Measurements from ENCODE around the gene PLCH2. TPM values are rescaled to one million over a fixed set of nuclear protein-coding genes. Genes with fewer than 3 reads are reported as not detected.
A peak's percentile ranks its signal among the peaks of the same experiment; 100 is the strongest.

The PLCH2 gene
- total RNA-seq, 2 experiments from 2014 or later: 32.7 to 33.8 TPM

DNA sequence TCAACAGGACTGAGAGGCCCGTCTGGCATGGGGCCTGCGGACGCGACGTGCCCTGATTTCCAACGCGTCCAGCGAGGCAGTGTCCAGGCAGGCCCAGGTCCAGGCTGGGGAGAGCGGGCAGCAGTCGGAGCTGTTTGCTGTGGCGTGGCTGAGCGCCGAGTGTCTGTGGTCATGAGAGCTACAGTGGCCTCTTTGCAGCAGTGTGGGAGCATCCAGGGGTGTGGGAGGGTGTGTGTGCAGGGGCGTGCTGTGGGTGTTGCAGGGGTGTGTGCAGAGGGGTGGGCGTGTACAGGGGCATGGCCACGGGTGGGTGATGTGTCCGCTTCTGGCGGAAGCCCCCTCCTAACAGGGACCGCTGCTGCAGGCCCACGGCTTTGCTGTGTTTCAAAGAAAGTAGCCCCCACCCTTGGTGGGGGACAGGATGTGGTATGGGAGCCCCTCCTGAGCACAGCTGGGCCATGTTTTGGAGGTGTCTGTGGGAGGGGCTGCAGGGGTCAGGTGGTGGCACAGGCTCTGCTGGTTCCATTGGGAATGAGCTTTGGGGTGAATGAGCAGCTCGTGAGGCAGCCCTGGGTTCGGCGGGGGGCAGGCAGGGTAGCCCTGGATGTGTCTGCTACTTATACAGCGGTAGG, 17.7 kb downstream of the PLCH2 start:
- H3K4me1 Mint-ChIP-seq: peaks cover 11% of the 10 kb centered on the region
- no peak overlapping the region for H3K4me3 Mint-ChIP-seq
- no peak overlapping the region for H3K27ac Mint-ChIP-seq
- peaks cover 6% of the 10 kb centered on the region for H3K36me3 Mint-ChIP-seq (ENCODE audit: low read depth)
- CTCF ChIA-PET: no interaction called here
- H3K9me3 Mint-ChIP-seq: peaks cover 6% of the 10 kb centered on the region
- POLR2A ChIA-PET: interaction anchor here (0.9 kb wide), 1 partner anchor 10 kb away, joined by 3 read pairs; no protein-coding TSS in a partner anchor
- no peaks in the 10 kb centered on the region for H3K27me3 Mint-ChIP-seq
- DNase-seq: no peak

DNA sequence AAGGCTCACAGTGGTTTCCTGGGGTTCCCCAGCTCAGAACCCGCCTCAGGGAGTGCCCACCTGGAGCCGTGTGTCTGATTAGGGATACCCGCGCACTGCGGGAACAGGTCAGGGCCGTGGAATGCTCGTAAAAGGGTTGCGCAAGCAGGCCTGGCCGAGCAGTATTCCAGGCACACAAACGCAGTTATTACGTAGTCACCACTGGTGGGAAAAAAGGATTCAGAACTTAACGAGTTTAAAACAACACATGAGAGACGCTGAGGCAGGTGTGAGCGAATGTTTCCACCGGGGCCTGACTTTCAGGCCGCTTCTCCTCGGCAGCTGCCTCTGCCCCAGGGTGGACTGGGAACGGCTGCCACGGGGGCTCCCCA, 18.2 kb downstream of the PLCH2 start:
- Mint-ChIP-seq H3K27me3 (no peaks in the 10 kb centered on the region), H3K4me3 (no peak overlapping the region), H3K9me3 (peaks cover 3% of the 10 kb centered on the region), H3K27ac (no peak overlapping the region), H3K36me3 (ENCODE audit: low read depth) (peaks cover under 1% of the 10 kb centered on the region), H3K4me1 (peaks cover 14% of the 10 kb centered on the region)
- no peak for DNase-seq
- CTCF ChIA-PET: no interaction called here
- POLR2A ChIA-PET: interaction anchor here (0.9 kb wide), 1 partner anchor 10 kb away, joined by 3 read pairs; no protein-coding TSS in a partner anchor

DNA sequence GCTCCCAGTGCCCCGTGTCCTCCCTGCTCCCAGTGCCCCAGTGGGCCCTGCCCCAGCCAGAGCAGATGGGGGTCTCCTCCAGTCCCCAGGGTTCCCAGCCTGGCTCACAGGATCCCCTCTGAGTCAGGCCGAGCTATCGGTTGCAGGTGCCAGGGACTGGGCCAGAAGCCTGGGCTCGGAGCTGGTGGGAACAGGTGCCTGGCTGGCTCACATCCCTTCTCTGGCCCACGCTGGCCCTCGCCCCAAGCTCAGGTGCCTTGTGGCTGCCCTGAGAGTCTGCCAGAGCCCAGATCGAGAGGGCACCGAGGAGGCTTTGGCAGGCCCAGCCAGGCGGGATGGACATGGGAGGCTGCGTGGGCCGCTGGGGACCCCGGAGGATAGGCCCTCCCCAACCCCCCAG, 18.9 kb downstream of the PLCH2 start:
- POLR2A ChIA-PET: no interaction called here

GRCh38 chr1:2495546-2495945, 19.5 kb downstream of the PLCH2 start:
- Mint-ChIP-seq H3K27me3 (no peaks in the 10 kb centered on the region), H3K4me3 (no peak overlapping the region), H3K36me3 (ENCODE audit: low read depth) (no peaks in the 10 kb centered on the region), H3K9me3 (no peaks in the 10 kb centered on the region), H3K27ac (no peak overlapping the region), H3K4me1 (peaks cover 26% of the 10 kb centered on the region)
- no peak for DNase-seq
- CTCF ChIA-PET: interaction anchor here (1.5 kb wide), 1 partner anchor 29 kb away, joined by 3 read pairs; no protein-coding TSS in a partner anchor
- POLR2A ChIA-PET: interaction anchor here (1.2 to 1.4 kb wide), 2 partner anchors 54 to 80 kb away, joined by 3 to 4 read pairs; no protein-coding TSS in a partner anchor

More for the DNA sequence above, 18.9 kb downstream of the PLCH2 start:
- no peak for DNase-seq
- H3K4me3 Mint-ChIP-seq: no peak overlapping the region
- H3K9me3 Mint-ChIP-seq: no peaks in the 10 kb centered on the region
- H3K27me3 Mint-ChIP-seq: no peaks in the 10 kb centered on the region
- CTCF ChIA-PET: no interaction called here
- H3K4me1 Mint-ChIP-seq: peaks cover 21% of the 10 kb centered on the region
- H3K27ac Mint-ChIP-seq: no peak overlapping the region
- H3K36me3 Mint-ChIP-seq (ENCODE audit: low read depth): no peaks in the 10 kb centered on the region

DNA sequence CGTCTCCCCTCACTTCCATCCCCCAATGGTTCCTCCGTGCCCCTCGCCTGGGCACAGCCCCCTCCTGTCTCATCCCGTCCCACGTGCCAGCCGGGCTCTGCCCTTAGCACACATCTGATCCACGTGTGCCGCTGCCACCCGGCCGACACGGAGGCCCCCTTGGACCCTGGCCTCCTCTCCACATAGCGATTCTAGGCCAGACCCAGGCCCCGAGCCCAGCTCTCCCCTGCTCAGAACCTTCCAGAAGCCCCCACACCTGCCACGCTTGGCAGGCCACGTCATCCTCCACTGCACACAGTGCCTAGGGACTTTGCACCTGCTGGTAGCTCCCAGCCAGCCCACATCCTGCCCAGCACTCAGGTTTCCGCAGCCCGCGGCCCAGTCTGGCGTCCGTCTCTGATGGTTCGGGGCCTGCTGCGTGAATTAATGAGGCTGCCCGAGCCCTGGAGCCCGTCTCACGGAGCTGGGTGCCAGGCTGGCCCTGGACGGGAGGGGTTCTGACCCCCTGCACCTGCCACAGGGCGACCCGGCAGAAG, 20.1 kb downstream of the PLCH2 start:
- Mint-ChIP-seq H3K27me3 (no peaks in the 10 kb centered on the region), H3K27ac (no peak overlapping the region), H3K36me3 (ENCODE audit: low read depth) (no peaks in the 10 kb centered on the region), H3K4me1 (peaks cover 28% of the 10 kb centered on the region), H3K9me3 (no peaks in the 10 kb centered on the region), H3K4me3 (no peak overlapping the region)
- CTCF ChIA-PET: interaction anchor here (1.5 kb wide), 1 partner anchor 28 kb away, joined by 3 read pairs; no protein-coding TSS in a partner anchor
- POLR2A ChIA-PET: interaction anchor here (1.0 to 2.7 kb wide), 4 partner anchors 11 to 80 kb away, joined by 3 to 8 read pairs (median 4); no protein-coding TSS in a partner anchor
- DNase-seq: peak; percentile 56

GRCh38 chr1:2496746-2497145, 20.7 kb downstream of the PLCH2 start:
- ChIA-PET POLR2A (interaction anchor here (1.0 to 2.7 kb wide), 4 partner anchors 10 to 81 kb away, joined by 3 to 8 read pairs (median 4); no protein-coding TSS in a partner anchor), CTCF (interaction anchor here (1.5 kb wide), 1 partner anchor 27 kb away, joined by 3 read pairs; no protein-coding TSS in a partner anchor)
- Mint-ChIP-seq H3K27me3 (no peaks in the 10 kb centered on the region), H3K27ac (no peak overlapping the region), H3K4me3 (no peak overlapping the region), H3K36me3 (ENCODE audit: low read depth) (no peaks in the 10 kb centered on the region), H3K9me3 (no peaks in the 10 kb centered on the region), H3K4me1 (peaks cover 28% of the 10 kb centered on the region)
- no peak for DNase-seq

DNA sequence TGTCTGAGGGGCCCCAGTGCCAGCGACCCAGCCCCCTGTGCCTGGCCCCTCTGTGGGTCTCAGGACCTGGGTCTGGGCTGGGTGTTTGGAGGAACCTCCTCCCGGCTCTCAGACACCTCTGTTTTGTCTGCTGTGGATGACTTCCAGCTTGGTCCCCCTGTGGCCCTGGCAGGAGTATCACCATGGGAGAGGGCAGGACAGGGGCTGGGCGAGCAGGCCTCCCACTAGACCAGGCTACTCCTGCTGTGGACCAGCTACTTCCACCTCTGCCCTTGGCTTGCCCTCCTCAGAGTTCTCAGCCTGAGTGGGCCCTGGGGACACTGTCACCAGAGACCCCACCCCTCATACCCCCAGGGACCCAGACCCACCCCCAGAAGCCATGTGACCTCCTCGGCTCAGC, 21.8 kb downstream of the PLCH2 start:
- no peaks in the 10 kb centered on the region for H3K36me3 Mint-ChIP-seq (ENCODE audit: low read depth)
- H3K27me3 Mint-ChIP-seq: no peaks in the 10 kb centered on the region
- ChIA-PET CTCF (no interaction called here), POLR2A (interaction anchor here (2.7 kb wide), 1 partner anchor 9 kb away, joined by 8 read pairs; no protein-coding TSS in a partner anchor)
- DNase-seq: no peak
- no peaks in the 10 kb centered on the region for H3K9me3 Mint-ChIP-seq
- H3K4me3 Mint-ChIP-seq: no peak overlapping the region
- H3K4me1 Mint-ChIP-seq: peaks cover 28% of the 10 kb centered on the region
- H3K27ac Mint-ChIP-seq: no peak overlapping the region

DNA sequence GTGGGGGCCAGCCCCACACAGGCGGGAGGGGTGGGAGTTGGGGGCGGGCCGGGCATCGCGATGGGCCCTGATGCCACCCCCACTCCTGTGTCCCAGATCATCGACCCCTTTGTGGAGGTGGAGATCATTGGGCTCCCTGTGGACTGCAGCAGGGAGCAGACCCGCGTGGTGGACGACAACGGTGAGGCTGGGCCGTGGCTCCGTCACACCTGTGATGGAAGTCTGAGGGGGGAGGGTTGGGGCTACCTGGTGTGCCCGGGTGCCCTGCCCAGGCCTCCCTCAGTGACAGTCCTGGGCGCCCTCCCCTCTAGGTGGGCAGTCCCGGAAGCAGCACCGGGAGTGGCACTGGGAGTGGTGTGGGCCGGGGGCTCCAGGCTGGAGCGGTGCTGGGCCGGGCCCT, 22.6 kb downstream of the PLCH2 start:
- Mint-ChIP-seq H3K4me1 (peaks cover 28% of the 10 kb centered on the region), H3K4me3 (no peak overlapping the region), H3K27ac (no peak overlapping the region), H3K27me3 (no peaks in the 10 kb centered on the region), H3K9me3 (no peaks in the 10 kb centered on the region), H3K36me3 (ENCODE audit: low read depth) (no peaks in the 10 kb centered on the region)
- DNase-seq: no peak
- ChIA-PET POLR2A (interaction anchor here (2.7 kb wide), 1 partner anchor 8 kb away, joined by 8 read pairs; no protein-coding TSS in a partner anchor), CTCF (no interaction called here)

- Mint-ChIP-seq H3K9me3 (no peaks in the 10 kb centered on the region), H3K27ac (peak overlapping the region; percentile 49), H3K36me3 (ENCODE audit: low read depth) (no peaks in the 10 kb centered on the region), H3K4me1 (peaks cover 26% of the 10 kb centered on the region), H3K4me3 (no peak overlapping the region), H3K27me3 (no peaks in the 10 kb centered on the region)
- ChIA-PET POLR2A (interaction anchor here (0.7 to 4.2 kb wide), 5 partner anchors 10 to 57 kb away, joined by 3 to 13 read pairs (median 6); partner anchors contain the start of genes PANK4 and TNFRSF14), CTCF (no interaction called here)
- DNase-seq: no peak
Measured at GRCh38 chr1:2499260-2499659, 23.2 kb downstream of the PLCH2 start.

DNA sequence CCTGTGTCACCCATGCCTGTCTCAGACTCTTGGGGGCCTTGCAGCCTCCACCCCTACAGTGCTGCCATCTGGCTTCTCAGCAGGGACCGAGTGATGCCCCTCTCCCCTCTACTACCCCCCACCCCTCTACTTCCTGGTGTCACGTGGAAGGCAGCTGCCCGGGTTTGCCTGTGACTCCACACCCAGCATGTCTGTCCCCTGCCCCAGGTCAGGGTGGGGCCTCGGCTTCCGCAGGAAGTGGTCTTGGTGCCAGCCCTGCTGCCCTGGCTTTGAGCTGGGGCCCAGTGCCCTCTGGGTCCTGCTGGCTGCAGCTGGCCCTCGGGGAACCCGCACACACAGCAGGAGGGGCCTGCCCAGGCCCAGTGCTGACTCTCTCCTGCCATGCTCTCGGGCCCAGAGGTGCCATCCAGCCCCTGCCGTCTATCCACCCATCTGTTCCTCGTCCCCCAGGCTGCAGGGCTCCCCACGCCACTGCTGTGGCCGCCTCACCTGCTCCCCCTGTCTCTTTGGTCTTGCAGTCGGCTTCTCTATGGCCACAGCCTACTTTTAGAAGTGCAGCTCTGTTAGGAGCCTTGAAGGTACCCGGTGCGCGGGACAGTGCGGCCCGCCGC, 24.0 kb downstream of the PLCH2 start:
- ChIA-PET CTCF (no interaction called here), POLR2A (interaction anchor here (0.7 to 4.2 kb wide), 8 partner anchors 10 to 109 kb away, joined by 3 to 13 read pairs (median 4); partner anchors contain the start of genes MORN1, PANK4, PLCH2 and RER1)
- H3K27me3 Mint-ChIP-seq: no peaks in the 10 kb centered on the region
- H3K4me3 Mint-ChIP-seq: no peak overlapping the region
- H3K36me3 Mint-ChIP-seq (ENCODE audit: low read depth): no peaks in the 10 kb centered on the region
- H3K27ac Mint-ChIP-seq: peak overlapping the region; percentile 81
- no peaks in the 10 kb centered on the region for H3K9me3 Mint-ChIP-seq
- H3K4me1 Mint-ChIP-seq: peaks cover 26% of the 10 kb centered on the region
- DNase-seq: peak; percentile 63

DNA sequence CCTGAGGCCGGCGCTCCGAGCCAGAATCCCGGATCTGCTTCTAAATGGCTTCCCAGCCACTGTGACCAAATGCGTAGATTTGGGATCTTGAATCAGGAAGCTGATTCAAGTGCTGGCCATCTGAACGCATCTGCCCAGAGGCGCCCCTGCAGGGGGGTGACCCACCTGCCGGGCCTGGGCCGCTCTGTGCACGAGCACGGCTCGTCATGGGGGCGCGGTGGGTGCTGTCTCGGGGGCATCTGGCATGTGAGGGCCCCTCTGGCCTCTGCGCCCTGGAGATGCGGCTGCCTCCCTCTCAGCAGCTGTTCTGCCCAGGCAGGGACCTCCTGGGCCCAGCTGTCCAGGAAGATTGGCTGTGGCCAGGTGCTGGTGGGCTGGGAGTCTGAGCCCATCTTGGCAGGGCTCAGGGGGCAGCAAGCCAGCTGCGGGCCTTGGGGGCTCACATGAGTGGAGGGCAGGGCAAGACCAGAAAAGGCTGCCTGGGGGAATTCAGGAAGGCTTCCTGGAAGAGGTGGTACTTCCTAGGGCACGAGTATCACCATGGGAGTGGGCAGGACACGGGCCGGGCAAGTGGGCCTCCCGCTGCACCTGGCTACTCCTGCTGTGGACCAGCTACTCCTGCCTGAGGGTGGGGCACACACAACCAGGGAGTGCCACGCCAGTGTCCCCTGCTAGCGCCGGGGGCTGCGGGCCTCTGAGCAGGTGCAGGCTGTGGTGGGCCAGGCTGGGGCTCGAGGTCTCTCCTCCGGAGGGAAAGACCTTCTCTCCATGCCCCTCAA, 25.1 kb downstream of the PLCH2 start:
- Mint-ChIP-seq H3K27ac (no peak overlapping the region), H3K4me1 (peaks cover 21% of the 10 kb centered on the region), H3K27me3 (no peaks in the 10 kb centered on the region), H3K36me3 (ENCODE audit: low read depth) (no peaks in the 10 kb centered on the region), H3K4me3 (no peak overlapping the region), H3K9me3 (no peaks in the 10 kb centered on the region)
- no peak for DNase-seq
- ChIA-PET CTCF (no interaction called here), POLR2A (interaction anchor here (0.8 to 4.2 kb wide), 9 partner anchors 14 to 110 kb away, joined by 3 to 13 read pairs (median 3); partner anchors contain the start of genes MORN1, PANK4, PLCH2 and RER1)

GRCh38 chr1:2501820-2502119, 25.7 kb downstream of the PLCH2 start:
- Mint-ChIP-seq H3K4me3 (no peak overlapping the region), H3K27ac (no peak overlapping the region), H3K36me3 (ENCODE audit: low read depth) (no peaks in the 10 kb centered on the region), H3K27me3 (no peaks in the 10 kb centered on the region), H3K9me3 (no peaks in the 10 kb centered on the region), H3K4me1 (peaks cover 19% of the 10 kb centered on the region)
- DNase-seq: no peak
- POLR2A ChIA-PET: interaction anchor here (0.8 to 4.2 kb wide), 4 partner anchors 13 to 95 kb away, joined by 3 to 13 read pairs (median 3); no protein-coding TSS in a partner anchor
- CTCF ChIA-PET: no interaction called here
